PFSK-1 (cell line): ENCODE measurements around the gene HOMER2.

ENCODE experiments used
- FOXP2 ChIP-seq: optimal IDR thresholded peaks from 2 replicates; pipeline ENCODE3; 2011; ENCODE audit warnings: borderline replicate concordance, control low read depth, inconsistent platforms; ENCODE audit not compliant: insufficient read depth; ENCODE audit errors: extremely low read length, extremely low read depth
- POLR2AphosphoS5 ChIP-seq: IDR thresholded peaks from 2 replicates; pipeline ENCODE4 v1.6.1; 2012; ENCODE audit warnings: low read depth, mild to moderate bottlenecking, control low read depth, low read length, moderate library complexity
- REST ChIP-seq, 2 experiments: IDR thresholded peaks; 2 replicates each; pipeline versions ENCODE4 v1.6.1 to v1.8.0; 2011 to 2012; ENCODE audit warnings: low read depth in 2 of 2, low read length in 2 of 2, control low read depth in 1 of 2, inconsistent platforms in 1 of 2, mild to moderate bottlenecking in 1 of 2, moderate library complexity in 1 of 2; ENCODE audit not compliant: insufficient read depth in 1 of 2

- TF ChIP-seq REST (IDR thresholded peaks at IDR 0.05; ENCODE audit: insufficient read depth in 1 of 2, low read depth in 2 of 2, low read length in 2 of 2) (no peak), POLR2AphosphoS5 (no peak), FOXP2 (no peak)
Observed at GRCh38 chr15:82898961-82899360, 53.6 kb downstream of the HOMER2 start.
